DMS53 (cell line): ENCODE results near the gene CAVIN3.
"Not testable (repeated sequence)": the region's sequence is repeated elsewhere in the genome, so short reads cannot be mapped to it uniquely, and the experiment has no call there.

Experiments
- DNase-seq: peaks from one replicate; lab custom pipeline; 2025; lab: John Stamatoyannopoulos, UW

Gene CAVIN3

DNA sequence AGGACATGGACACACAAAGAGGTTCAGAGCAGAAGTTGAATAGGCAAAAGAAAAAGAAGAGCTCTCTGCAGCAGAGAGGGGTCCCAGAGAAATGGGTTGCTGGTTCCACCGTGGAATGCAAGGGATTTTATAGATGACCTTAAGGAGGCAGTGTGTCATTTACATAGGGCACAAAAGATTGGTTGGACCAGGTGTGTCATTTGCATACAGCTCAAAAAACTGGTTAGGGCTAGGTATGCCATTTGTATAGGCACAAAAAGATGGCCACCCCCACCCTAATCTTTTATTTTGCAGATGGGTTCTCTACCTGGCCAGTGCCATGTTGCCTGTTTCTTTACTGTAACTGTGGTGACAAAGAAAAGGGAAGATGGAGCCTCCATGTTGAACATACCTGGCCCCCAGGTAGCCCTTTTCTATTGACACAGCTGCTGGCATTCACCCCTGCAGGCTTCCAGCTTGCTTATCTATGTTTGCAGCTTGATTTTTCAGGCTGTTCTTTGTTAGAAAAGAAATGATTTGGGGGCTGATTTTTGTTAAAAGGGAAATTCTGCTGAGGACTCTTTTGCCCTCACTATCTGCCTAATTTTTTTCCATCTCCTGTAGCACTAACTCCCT is 3.1 kb upstream of the CAVIN3 start:
- DNase-seq, result peak; percentile 78

DNA sequence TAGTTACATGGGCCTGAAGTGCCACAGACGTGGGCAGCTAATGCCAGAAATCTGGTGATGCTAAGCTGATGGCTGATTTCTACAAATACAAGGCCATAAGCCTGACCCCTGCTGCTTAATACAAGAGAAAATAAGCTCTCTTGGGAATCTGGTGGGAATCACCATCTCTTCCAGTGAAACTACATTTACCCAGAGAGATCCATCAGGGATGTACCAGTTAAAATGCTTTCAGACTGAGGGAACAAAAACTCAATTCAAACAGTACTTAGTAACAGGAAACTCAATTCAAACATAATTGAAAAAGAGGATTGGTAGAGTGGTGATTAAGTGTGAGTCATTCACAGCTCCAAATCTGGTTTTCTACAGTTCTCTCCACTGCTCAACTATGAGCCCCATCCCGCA is 1.7 kb upstream of the CAVIN3 start:
- peak; percentile 77 for DNase-seq

DNA sequence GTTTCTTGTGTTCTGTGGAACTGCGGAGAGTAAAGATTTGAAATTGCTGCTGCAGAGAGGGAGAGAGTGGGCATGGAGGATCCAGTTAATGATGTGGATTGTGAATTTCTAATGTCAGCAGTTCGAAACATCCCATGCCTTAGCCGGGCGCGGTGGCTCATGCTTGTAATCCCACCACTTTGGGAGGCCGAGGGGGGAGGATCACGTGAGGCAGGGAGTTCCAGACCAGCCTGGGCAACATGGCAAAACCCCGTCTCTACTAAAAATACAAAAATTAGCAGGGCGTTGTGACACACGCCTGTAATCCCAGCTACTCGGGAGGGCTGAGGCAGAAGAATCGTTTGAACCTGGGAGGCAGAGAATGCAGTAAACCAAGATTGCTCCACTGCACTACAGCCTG is 1.1 kb upstream of the CAVIN3 start:
- no peak for DNase-seq

DNA sequence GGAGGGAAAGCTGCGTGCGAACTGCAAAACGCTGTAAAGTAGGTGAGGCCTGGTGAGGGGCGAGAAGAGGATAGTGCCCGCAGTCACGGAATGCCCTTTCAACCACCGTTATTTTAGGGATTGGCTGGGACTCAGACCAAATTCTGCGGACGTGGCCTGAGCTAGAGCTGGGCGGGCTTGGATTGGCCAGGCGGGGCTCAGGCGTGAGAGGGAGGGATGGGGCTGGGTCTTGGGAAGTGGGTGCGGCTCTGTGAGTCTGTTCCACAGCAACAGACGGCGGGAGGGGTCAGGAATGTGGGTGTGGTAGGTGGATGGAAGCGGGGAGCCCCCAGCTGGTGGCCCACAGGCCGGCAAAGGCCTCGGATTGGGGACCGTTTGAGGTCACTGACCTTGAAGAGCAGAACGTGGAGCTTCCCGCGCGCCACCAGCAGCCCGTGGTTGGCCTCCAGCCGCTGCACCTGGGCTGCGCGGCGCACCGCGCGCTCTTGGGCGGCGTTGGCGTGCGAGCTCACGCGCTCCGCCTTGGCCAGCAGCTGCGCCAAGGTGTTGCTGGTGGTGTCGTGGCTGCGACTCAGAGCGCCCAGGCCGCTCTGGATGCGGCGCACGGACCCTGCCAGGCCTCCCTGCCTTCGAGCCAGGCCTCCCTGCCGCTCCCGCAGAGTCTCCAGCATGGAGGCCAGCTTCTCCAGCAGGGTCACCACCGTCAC is 444 bp downstream of the CAVIN3 start:
- peak; percentile 91 for DNase-seq

DNA sequence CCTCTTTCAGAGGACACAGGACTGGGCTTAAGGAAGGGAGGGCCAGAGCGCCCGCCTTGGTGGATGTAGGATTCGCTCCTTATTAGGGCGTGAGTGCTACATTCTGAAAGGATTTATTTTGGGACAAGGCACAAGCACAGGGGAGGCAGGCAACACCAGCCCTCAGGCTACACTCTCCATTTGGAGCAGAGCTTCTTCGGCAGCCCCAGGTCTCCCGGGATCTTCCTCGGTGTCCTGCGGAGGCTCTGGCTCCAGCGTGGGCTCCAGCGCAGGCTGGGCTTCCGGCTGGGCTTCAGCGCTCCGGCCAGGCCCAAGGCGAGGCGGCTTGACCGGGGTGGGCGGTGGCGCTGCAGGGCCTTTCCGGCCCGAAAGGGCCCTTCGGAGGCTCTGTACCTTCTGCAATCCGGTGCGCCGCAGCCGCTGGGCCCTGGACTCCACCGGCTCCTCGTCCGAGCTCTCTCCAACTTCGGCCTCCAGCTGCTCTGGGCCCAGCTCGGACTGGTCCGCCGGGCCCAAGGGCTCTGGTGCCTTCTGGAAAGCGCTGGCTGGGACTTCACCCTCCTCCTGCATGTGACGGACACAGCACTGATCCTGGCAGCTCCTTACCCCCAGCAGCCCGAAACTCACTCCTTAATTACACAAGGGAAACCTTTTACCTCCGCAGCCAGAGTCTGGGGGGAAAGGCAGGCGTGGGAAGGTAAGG is 1.1 kb downstream of the CAVIN3 start:
- no peak for DNase-seq

DNA sequence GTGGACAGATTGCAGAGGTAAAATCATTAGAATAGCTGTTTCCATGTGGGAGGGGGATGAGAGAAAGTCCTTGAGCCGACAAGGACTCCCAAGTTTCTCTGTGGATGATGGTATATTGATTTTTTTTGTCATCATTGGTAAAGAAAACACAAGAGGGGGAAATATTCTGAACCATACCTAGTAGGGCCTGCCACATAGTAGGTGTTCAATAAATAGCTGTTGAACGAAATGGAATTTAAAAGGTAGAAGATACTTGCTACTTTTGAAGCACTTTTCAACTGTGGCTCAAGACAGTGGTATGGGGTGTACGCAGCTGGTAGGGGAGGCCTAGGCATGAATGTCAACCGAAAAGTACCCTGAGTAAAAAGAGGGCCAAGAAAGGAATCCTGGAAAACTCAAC is 2.1 kb downstream of the CAVIN3 start:
- no peak for DNase-seq

DNA sequence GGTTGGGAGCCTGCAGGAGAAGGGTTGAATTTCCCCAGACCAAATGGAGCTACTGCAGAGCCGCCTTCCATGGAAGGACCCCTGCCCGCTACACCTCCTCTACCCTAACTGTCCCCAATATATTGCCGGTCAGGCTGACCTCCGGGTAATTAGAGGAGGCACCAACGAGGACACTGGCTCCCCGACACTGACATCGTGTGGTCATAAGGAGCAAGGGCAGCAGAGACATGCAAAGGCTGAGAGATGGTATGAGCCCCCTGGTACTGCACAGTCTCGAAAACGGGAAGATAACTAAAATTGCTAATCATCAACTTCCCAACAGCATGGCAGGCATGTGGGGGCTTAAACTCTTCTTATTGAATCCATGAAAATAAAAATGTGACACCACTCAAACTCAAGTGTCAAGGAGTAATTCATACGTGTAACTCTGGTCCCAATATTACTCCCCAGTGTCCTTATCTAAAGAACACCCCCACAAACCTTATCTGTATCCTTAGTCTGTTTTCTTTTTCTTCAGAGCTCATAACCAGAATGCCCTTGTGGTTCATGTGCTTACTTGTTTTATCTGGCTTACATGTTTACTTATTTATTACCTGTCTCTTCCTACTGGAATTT is 4.4 kb downstream of the CAVIN3 start:
- peak; percentile 88 for DNase-seq

DNA sequence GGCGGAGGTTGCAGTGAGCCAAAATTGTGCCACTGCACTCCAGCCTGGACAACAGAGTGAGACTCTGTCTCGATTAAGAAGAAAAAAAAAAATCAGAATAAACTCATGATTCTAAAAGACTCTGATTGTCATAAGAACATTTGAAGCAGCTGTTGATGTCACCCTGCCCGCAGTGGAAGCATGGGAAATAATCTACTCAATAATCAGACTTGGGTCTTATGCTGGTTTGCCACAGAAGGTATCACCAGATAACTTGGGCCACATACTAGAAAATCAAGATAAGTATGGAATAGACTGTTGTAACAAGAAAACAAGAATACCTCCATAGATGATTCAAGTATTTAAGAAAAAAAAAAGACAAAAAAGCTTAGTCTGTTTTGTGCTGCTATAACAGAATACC is 8.2 kb downstream of the CAVIN3 start:
- no peak for DNase-seq

DNA sequence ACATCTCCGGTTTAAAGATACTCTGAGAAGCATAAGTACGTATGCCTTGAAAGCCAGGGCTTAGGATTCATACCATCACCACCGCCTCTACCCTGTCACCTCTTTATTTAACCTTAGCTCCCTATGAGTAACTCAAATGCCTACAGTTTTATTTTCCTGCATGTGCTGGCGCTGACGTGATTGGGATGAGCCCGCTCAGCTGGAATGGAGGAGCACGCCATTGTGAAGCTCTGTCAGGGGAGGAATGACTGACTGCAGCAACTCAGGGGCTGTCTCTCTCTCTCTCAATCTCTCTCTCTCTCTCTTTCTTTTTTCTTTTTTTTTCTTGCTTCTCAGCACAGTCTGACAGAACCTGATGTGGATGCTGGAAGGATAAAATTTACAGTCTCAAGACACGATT is 12.4 kb downstream of the CAVIN3 start:
- no peak for DNase-seq

DNA sequence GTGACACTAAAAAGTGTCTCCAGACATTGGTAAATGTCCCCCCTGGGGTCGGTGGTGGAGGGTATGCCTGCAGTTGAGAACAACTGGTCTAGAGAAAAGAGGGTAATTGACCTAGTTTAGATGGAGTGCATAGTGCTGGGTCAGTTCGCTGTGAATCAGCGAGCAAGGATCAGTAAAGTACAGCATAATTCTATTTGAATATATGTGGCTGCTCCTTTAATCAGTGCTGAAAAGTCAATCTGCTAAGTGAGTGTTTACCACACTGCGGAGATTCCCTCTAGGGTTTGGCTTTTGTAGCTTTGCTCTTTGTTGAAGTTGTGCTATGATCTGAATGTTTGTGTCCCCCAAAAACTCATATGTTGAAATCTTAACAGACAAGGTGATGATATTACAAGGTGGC is 15.0 kb downstream of the CAVIN3 start:
- DNase-seq, result no peak

DNA sequence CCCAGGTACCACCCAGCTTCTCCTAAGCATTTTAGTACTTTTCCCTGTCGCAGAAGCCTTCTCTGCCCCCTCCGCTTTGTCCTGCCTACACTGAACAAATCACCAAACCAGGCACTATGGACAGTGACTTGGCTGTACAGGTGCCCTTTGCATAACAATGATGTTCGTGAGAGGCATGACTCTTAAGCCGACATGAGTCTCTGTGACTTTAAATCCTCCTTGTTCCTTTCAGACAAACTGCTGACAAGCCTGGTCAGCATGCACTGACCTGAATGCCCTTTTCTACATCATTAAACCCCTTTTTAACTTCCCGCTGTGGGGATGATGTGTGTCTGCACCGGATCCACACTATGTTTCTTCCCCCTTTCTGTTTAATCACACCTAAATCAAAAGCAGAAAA is 16.6 kb downstream of the CAVIN3 start:
- DNase-seq, result no peak

DNA sequence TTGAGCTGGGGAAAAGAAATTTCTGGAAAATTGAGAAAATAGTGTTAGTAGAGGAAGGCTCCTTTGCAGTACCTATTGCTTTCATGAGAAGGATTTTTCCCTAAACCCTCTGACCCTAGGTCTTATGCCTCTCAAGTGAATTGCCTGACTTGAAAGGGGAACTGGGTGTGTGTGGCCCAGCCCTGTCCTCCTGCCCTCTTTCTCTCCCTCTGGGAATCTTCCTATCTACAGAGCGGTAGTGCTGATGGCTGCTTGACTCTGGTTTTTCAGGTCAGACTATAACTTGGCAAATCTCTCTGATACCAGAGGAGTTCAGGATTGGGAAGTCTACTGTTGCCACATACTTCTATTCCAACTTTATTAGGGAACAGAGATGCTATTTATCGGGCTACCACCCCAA is 19.2 kb downstream of the CAVIN3 start:
- DNase-seq, result no peak

DNA sequence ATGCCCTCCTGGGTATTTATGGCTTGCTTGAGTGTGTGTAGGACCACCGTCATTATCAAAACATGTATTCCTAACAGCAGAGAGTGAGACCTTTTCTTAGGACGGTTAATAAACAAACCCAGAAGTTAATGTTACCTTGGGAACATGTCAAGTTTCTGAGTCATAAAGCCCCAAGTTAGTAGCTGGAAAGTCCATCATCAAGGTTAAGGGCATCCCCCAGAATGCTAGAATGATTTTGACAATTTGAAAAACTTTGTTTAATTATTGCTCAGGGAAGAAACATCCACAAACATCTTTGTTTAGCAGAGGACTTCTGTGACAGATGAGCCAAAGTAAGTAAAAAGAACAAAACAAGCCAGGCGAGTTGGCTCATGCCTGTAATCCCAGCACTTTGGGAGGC is 20.0 kb downstream of the CAVIN3 start:
- DNase-seq, result no peak

DNA sequence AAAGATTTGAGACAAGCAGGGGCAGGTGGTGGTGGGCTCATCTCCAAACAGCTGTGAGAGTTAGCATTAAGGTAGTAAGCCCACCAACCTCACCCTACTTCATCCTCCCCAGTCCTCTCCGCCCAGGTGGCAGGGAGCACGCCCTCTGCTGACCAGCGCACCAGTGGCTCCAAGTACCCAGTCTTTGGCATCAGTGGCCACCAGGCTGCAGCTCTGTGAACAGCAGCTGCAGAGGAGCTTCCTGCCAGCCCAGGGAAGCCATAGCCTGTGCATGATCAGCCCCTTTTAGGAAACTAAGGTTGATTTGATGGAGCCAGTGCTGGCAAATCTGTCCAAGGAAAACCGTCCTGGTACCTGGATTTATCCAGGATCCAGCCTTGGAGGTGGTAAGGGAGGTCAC is 21.7 kb downstream of the CAVIN3 start:
- DNase-seq, result peak; percentile 83

DNA sequence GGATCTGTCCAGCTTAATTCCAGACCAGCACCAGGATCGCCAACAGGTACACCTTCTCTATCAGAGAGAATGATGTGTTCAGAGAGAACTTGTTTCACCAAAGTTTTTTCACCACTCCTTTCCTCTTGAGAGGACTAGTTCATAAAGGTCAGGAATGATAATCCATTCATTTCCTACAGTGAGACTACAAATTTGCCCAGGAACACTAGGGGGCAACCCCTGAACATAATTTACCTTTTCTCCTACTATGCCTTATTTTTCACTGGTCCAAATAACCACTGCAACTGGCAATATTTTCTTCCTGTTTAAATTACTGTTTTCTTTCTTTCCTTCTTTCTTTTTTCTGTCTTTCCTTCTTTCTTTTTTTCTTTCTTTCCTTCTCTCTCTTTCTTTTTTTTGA is 22.5 kb downstream of the CAVIN3 start:
- peak; percentile 51 for DNase-seq

DNA sequence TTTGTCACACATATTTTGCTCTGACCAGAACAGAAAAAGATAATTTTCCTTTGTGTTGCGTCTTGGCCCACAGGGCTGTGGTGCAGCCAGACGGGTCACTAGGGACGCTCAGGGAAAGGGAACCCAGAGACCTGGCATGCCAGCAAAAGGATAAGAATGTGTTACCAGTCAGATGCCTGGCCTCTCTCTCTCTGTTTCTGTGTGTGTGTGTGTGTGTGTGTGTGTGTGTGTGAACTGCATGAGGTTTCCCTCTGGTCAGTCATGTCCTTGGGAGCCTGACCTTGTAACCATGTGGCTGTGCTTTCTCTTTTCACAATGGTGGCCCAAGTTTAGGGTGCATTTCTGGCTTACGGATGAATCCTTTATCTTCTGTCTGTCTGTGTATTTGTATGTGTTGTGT is 35.3 kb downstream of the CAVIN3 start:
- no peak for DNase-seq

DNA sequence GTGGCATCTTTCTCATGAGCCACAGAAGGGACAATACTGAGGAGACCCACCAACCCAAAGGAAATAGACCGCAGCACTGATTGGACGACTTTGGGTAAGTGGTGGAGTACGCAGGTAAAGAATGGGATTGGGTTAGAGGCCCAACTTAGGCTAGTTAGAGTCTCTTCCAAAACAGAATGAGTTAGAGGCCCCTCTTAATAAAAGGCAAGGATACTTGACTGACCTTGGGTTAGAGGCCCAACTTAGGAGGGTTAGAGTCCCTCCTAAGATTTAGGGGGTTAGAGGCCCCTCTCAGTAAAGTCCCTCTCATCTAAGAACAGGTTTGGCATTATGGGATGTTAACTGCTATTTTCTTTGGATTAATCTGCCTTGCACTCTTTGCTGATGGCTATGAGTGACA is 36.1 kb downstream of the CAVIN3 start:
- DNase-seq, result no peak

DNA sequence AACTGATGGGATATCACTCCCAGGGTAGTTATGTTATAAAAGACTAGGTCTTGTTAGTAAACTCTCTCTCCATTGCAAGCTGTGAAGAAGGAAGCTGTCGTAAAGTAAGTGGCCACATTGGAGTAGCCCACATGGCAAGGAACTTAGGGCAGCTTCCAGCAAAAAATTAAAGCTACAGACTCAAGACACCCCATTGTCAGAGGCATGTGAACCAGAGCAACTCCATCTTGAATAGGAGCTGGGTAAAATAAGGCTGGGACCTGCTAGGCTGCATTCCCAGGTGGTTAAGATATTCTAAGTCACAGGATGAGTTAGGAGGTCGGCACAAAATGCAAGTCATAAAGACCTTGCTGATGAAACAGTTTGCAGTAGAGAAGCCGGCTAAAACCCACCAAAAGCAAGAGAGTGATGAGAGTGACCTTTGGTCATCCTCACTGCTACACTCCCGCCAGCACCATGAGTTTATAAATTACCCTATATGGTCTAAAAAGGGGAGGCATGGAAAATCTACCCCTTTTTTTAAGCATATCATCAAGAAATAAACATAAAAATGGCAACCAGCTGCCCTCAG is 36.8 kb downstream of the CAVIN3 start:
- no peak for DNase-seq

DNA sequence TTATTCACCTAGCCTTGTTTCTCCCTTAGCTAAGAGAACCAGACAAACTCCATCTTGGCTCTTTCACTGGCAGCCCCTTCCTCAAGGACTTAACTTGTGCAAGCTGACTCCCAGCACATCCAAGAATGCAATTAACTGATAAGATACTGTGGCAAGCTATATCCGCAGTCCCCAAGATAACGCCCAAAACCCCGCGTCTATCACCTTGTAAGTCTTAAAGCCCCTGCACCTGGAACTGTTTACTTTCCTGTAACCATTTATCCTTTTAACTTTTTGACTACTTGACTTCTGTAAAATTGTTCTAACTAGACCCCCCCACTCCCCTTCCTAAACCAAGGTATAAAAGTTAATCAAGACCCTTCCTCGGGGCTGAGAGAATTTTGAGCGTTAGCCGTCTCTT is 39.5 kb downstream of the CAVIN3 start:
- not testable (repeated sequence) for DNase-seq

DNA sequence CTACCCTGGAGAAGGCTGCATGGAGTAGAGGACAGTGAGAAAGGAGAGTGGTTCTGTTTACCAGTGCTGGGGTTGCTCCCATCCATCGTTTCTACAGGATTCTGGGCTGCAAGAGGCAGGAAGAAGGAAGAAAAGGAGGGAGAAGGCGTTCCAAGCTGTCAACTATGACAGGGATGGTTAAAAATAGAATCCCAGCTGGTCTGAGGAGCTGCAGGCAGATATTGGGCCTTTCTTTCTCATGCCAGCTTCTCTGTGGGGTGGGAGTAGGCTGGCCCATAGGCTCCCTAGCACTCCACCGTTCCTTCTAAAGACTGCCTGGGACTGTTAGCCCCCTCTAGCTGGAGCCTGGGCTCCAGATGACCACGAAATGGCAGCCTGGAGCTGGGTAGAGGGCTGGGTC is 47.1 kb downstream of the CAVIN3 start:
- DNase-seq, result no peak

DNA sequence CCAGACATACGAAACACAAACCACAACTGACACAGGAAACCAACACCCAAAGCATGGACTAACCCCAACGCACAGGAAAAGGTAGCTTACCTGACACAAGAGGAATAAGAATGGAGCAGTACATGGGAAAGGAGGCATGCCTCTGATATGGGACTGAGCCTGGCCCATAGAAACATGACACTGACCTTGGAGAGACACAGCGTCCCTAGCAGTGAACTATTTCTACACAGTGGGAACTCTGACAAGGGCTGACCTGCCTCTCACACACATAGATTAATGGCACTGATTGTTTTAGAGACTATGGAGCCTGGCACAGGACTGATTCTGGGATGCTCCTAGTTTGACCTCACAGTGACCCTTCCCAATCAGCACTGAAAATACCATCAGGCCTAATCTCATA is 48.7 kb downstream of the CAVIN3 start:
- DNase-seq, result no peak

DNA sequence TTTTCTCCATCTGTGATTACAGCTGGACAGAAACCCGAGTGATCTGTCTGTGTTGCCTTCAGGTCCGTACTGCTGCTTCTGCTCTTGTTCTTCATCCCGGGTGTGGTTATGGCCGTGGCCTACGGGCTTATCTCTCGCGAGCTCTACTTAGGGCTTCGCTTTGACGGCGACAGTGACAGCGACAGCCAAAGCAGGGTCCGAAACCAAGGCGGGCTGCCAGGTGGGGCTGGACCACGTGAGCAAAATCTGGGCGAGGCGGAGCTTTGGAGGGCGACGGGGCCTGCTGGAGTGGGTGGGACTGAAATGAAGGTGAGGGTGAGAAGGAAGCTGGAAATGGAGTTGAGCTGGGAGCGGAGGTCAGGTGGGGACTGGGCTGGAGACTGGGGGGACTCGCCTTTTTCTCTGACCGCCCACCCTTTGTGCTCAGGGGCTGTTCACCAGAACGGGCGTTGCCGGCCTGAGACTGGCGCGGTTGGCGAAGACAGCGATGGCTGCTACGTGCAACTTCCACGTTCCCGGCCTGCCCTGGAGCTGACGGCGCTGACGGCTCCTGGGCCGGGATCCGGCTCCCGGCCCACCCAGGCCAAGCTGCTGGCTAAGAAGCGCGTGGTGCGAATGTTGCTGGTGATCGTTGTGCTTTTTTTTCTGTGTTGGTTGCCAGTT is 49.6 kb downstream of the CAVIN3 start:
- DNase-seq, result no peak
